Measurements from ENCODE around the gene HRH1. TPM values are rescaled to one million over a fixed set of nuclear protein-coding genes. Genes with fewer than 3 reads are reported as not detected.
"Not testable (repeated sequence)": the region's sequence is repeated elsewhere in the genome, so short reads cannot be mapped to it uniquely, and the experiment has no call there.

HRH1 gene
- total RNA-seq, 1 donor from 2014 or later, result not detected

DNA sequence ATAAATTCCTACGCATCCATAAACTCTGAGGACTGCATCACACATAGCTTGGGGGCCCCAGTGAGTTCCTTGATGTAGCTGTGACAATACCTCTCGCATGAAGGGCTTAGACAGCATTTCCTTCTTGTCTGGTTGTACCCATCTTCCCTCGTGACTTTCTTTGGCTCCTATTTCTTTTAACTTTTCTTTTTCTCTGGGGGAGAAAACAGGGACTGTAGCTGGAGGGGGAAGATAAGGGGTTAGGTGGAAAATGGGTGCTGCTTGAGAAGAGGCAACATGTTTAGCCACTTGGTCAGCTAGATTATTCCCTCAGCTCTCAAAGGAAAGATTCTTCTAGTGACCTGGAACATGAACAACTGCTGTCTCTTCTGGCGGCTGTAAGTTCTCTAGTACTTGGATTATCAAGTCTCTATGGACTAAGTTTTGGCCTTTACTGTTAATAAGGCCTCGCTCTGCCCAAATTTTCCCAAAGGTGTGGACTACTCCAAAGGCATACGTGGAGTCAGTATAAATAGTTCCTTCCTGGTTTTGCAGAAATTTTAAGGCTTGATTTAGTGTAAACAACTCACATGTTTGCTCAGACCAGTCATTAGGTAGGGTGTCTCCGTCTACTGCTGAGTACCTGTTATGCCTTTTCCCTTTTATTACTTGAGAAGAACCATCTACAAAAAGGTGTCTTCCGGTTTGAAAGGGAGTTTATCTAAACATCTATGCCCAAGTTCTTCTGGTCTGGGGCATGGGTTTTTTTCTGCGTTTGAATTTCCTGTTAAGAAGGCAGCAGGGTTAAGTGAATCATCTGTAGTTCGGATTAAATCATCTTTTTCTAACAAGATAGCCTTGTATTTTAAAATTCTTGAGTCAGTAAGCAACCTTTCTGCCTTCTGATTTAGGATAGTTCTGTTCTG, 96.9 kb downstream of the HRH1 start:
- Mint-ChIP-seq H3K4me3 (ENCODE audit: unreplicated experiment) (no peak overlapping the region), H3K36me3 (ENCODE audit: unreplicated experiment) (peaks cover 4% of the 10 kb centered on the region), H3K4me1 (ENCODE audit: low read depth, unreplicated experiment) (no peaks in the 10 kb centered on the region), H3K27ac (ENCODE audit: unreplicated experiment) (no peak overlapping the region), H3K9me3 (ENCODE audit: unreplicated experiment) (peaks cover 6% of the 10 kb centered on the region), H3K27me3 (ENCODE audit: unreplicated experiment) (no peaks in the 10 kb centered on the region)
- TF ChIP-seq, protein P1, sequence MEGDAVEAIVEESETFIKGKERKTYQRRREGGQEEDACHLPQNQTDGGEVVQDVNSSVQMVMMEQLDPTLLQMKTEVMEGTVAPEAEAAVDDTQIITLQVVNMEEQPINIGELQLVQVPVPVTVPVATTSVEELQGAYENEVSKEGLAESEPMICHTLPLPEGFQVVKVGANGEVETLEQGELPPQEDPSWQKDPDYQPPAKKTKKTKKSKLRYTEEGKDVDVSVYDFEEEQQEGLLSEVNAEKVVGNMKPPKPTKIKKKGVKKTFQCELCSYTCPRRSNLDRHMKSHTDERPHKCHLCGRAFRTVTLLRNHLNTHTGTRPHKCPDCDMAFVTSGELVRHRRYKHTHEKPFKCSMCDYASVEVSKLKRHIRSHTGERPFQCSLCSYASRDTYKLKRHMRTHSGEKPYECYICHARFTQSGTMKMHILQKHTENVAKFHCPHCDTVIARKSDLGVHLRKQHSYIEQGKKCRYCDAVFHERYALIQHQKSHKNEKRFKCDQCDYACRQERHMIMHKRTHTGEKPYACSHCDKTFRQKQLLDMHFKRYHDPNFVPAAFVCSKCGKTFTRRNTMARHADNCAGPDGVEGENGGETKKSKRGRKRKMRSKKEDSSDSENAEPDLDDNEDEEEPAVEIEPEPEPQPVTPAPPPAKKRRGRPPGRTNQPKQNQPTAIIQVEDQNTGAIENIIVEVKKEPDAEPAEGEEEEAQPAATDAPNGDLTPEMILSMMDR (IDR thresholded peaks at IDR 0.05; ENCODE audit: partially characterized antibody, unreplicated experiment), result no peak
- DNase-seq, result no peak

DNA sequence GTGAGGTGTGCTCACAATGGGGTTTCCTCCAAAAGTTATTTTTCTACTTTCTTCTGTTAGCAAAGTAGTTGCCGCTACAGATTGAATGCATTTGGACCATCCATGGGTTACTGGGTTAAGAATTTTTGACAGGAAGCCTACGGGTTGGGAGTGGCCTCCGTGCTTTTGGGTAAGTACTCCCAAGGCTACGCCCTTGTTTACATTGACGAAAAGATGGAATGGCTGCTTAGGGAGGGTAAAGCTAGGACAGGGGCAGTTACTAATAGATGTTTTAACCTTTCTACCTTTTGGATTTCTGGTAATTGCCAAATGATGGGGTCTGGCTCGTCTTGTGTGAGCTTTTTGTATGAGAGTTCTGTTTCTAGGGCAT, 97.5 kb downstream of the HRH1 start:
- Mint-ChIP-seq H3K27ac (ENCODE audit: unreplicated experiment) (no peak overlapping the region), H3K9me3 (ENCODE audit: unreplicated experiment) (peaks cover 6% of the 10 kb centered on the region), H3K27me3 (ENCODE audit: unreplicated experiment) (no peaks in the 10 kb centered on the region), H3K36me3 (ENCODE audit: unreplicated experiment) (peaks cover 4% of the 10 kb centered on the region), H3K4me3 (ENCODE audit: unreplicated experiment) (no peak overlapping the region), H3K4me1 (ENCODE audit: low read depth, unreplicated experiment) (no peaks in the 10 kb centered on the region)
- no peak for DNase-seq
- TF ChIP-seq, protein P1 (IDR thresholded peaks at IDR 0.05; ENCODE audit: partially characterized antibody, unreplicated experiment), result no peak

DNA sequence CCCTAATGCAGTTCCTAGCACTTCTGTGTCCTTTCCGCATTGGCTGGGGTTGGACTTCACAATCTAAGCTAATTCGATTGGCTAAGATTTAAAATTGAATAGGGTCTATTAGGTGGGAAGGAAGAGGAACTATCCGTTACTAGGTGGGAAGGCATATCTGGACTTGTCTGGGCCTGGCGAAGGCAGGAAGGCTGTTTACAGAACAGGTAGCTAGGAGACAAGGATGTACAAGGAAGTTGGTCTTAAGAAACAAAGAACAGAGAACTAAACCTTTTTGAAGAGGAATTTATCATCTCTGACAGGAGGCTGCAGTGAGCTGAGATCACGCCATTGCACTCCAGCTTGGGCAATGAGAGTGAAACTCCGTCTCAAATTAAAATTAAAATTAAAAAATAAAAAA, 100.6 kb downstream of the HRH1 start:
- no peak overlapping the region for H3K4me3 Mint-ChIP-seq (ENCODE audit: unreplicated experiment)
- no peaks in the 10 kb centered on the region for H3K27me3 Mint-ChIP-seq (ENCODE audit: unreplicated experiment)
- H3K36me3 Mint-ChIP-seq (ENCODE audit: unreplicated experiment), result peaks cover 4% of the 10 kb centered on the region
- no peaks in the 10 kb centered on the region for H3K4me1 Mint-ChIP-seq (ENCODE audit: low read depth, unreplicated experiment)
- H3K27ac Mint-ChIP-seq (ENCODE audit: unreplicated experiment), result no peak overlapping the region
- no peak for DNase-seq
- TF ChIP-seq, protein P1 (IDR thresholded peaks at IDR 0.05; ENCODE audit: partially characterized antibody, unreplicated experiment), result no peak
- H3K9me3 Mint-ChIP-seq (ENCODE audit: unreplicated experiment), result peaks cover 6% of the 10 kb centered on the region

DNA sequence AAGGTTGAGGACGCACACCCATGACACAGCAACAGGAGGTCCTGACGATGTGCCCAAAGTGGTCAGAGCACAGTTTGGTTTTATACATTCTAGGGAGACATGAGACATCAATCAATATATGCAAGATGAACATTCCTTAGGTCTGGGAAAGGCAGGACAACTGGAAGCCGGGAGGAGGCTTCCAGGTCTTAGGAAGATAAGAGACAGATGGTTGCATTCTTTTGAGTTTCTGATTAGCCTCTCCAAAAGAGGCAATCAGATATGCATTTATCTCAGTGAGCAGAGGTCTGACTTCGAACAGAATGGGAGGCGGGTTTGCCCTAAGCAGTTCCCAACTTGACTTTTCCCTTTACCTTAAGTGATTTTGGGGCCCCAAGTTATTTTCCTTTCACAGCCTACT, 101.2 kb downstream of the HRH1 start:
- H3K9me3 Mint-ChIP-seq (ENCODE audit: unreplicated experiment); H3K4me1 Mint-ChIP-seq (ENCODE audit: low read depth, unreplicated experiment); H3K4me3 Mint-ChIP-seq (ENCODE audit: unreplicated experiment); H3K36me3 Mint-ChIP-seq (ENCODE audit: unreplicated experiment); H3K27me3 Mint-ChIP-seq (ENCODE audit: unreplicated experiment); H3K27ac Mint-ChIP-seq (ENCODE audit: unreplicated experiment); DNase-seq: not testable (repeated sequence)

DNA sequence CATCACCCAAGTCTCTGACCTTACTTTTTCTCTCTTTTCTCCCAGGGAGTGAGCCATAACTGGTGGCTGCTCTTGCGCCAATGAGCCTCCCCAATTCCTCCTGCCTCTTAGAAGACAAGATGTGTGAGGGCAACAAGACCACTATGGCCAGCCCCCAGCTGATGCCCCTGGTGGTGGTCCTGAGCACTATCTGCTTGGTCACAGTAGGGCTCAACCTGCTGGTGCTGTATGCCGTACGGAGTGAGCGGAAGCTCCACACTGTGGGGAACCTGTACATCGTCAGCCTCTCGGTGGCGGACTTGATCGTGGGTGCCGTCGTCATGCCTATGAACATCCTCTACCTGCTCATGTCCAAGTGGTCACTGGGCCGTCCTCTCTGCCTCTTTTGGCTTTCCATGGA, 104.7 kb downstream of the HRH1 start:
- Mint-ChIP-seq H3K36me3 (ENCODE audit: unreplicated experiment) (no peaks in the 10 kb centered on the region), H3K27ac (ENCODE audit: unreplicated experiment) (no peak overlapping the region), H3K4me3 (ENCODE audit: unreplicated experiment) (no peak overlapping the region), H3K27me3 (ENCODE audit: unreplicated experiment) (no peaks in the 10 kb centered on the region), H3K4me1 (ENCODE audit: low read depth, unreplicated experiment) (no peaks in the 10 kb centered on the region), H3K9me3 (ENCODE audit: unreplicated experiment) (peaks cover 6% of the 10 kb centered on the region)
- DNase-seq, result no peak
- TF ChIP-seq, protein P1 (IDR thresholded peaks at IDR 0.05; ENCODE audit: partially characterized antibody, unreplicated experiment), result no peak

All from glutamatergic neuron (in vitro differentiated cells).